Measurements from ENCODE around the gene GDF11.

The GDF11 gene

DNA sequence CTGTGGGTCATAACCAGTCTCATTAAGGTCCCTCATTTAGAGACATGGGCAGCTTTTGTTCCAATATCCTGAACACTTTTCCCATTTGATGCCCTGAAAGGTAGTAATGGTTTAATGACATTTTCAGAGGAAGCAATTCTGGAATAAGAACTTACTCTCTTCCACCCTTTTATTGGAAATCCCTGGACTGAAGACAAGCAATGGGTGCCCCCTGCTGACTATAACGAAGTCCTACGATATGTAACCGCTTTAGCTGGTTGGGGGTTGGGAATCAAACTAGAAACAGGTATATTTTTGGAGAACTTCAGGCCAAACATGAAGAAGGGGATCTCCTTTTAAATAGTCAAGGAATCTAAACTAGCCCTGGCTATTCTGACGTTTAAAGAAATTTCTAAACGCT, 54.1 kb downstream of the GDF11 start (continued):
- no peak for TF ChIP-seq ZNF692 (tag by site-specific recombination; IDR thresholded peaks at IDR 0.05)
- TF ChIP-seq ZBTB10 (tag by site-specific recombination; IDR thresholded peaks at IDR 0.05), result no peak
- TF ChIP-seq ZNF391 (tag by site-specific recombination; IDR thresholded peaks at IDR 0.05; ENCODE audit: borderline replicate concordance, low read depth), result no peak
- no peak for TF ChIP-seq SCRT1 (tag by site-specific recombination; IDR thresholded peaks at IDR 0.05; ENCODE audit: borderline replicate concordance)
- peak; percentile 34; the same call in 1 of the 2 replicates for TF ChIP-seq IKZF3 (tag by site-specific recombination; IDR thresholded peaks at IDR 0.05)
- TF ChIP-seq ZNF654 (tag by site-specific recombination; IDR thresholded peaks at IDR 0.05; ENCODE audit: low read depth), result peak; percentile 74
- no peak for TF ChIP-seq ZNF560 (tag by site-specific recombination; IDR thresholded peaks at IDR 0.05; ENCODE audit: borderline replicate concordance)
- no peak for TF ChIP-seq ZNF785 (tag by site-specific recombination; IDR thresholded peaks at IDR 0.05)
- TF ChIP-seq SP2 (tag by site-specific recombination; IDR thresholded peaks at IDR 0.05), result no peak

DNA sequence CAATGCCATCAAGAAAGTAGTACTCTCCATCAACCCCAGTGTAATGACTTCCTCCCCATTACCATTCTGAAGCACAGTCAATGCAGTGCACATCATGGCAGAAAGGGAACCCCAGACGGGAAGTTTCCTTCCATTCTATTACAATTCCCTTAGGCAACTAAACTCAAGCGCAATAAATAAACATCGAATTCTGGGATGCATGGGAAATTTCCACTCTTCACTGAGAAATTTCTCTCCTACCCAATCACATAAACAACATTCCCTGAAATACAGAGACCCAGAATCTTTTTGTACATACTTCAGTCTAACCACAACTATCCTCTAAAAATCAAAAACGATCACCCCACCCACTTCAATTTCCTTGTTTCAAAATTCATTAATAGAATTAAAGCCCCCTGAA, 54.6 kb downstream of the GDF11 start:
- TF ChIP-seq PRDM1 (tag by site-specific recombination; IDR thresholded peaks at IDR 0.05) (peak; percentile 83), ZIC2 (tag by site-specific recombination; IDR thresholded peaks at IDR 0.05) (no peak)
- Histone ChIP-seq H3K9me3 (ENCODE audit: control insufficient read depth, insufficient read depth, low read depth, low read length) (no peaks in the 10 kb centered on the region), H3K4me3 (ENCODE audit: low read depth, low read length) (no peak overlapping the region), H3K4me1 (ENCODE audit: control insufficient read depth, insufficient read depth, low read length) (no peaks in the 10 kb centered on the region; the same call in 1 of the 2 replicates), H3K27ac (ENCODE audit: extremely low read depth, low read depth, low read length) (no peak overlapping the region), H3K36me3 (ENCODE audit: control insufficient read depth in 2 of 2, insufficient read depth in 1 of 2, low read length in 2 of 2) (peaks cover 81 to 84% of the 10 kb centered on the region in 2 experiments)
- ChIA-PET POLR2A (no interaction called here), CTCF (interaction anchor here (0.6 to 5.2 kb wide), 15 partner anchors 8 to 282 kb away, joined by 3 to 79 read pairs (median 4); partner anchors contain the start of genes ERBB3, ORMDL2 and SARNP)
